Amygdala (tissue), 56 donors: ENCODE results near the gene CLEC9A.
A peak's percentile ranks its signal among the peaks of the same experiment; 100 is the strongest.

Experiments
- DNase-seq, 56 donors: peaks; one replicate each; lab custom pipeline; 2025; lab: John Stamatoyannopoulos, UW

CLEC9A gene

GRCh38 chr12:10101648-10102220 is 71.3 kb downstream of the CLEC9A start:
- no peak for DNase-seq

- DNase-seq, result peak in 4 of 56 donors; percentile 7 to 35 (median 10)
Measured at GRCh38 chr12:10102322-10102721, 71.8 kb downstream of the CLEC9A start.

GRCh38 chr12:10110256-10110844 is 79.9 kb downstream of the CLEC9A start:
- DNase-seq, result no peak

GRCh38 chr12:10111451-10111850 is 81.0 kb downstream of the CLEC9A start:
- no peak for DNase-seq

- DNase-seq, result no peak
Measured at GRCh38 chr12:10113075-10113474, 82.6 kb downstream of the CLEC9A start.

- no peak for DNase-seq
Measured at GRCh38 chr12:10113920-10114319, 83.4 kb downstream of the CLEC9A start.

- DNase-seq, result no peak
Measured at GRCh38 chr12:10115311-10115710, 84.8 kb downstream of the CLEC9A start.
